Ishikawa (cell line): ENCODE results near the gene ZNF804B.

ENCODE experiments used
- CEBPB ChIP-seq: IDR thresholded peaks from 2 replicates; pipeline ENCODE4 v1.6.1; 2012
- EGR1 ChIP-seq: IDR thresholded peaks from 2 replicates; pipeline ENCODE4 v1.6.1; 2012
- EP300 ChIP-seq: IDR thresholded peaks from 2 replicates; pipeline ENCODE4 v1.6.1; 2012; ENCODE audit warnings: borderline replicate concordance
- FOXM1 ChIP-seq: IDR thresholded peaks from 2 replicates; pipeline ENCODE4 v1.6.1; 2012; ENCODE audit warnings: low read depth, borderline replicate concordance
- MAX ChIP-seq: IDR thresholded peaks from 2 replicates; pipeline ENCODE4 v1.6.1; 2012
- NFIC ChIP-seq: IDR thresholded peaks from 2 replicates; pipeline ENCODE4 v1.6.1; 2012
- RAD21 ChIP-seq: IDR thresholded peaks from 2 replicates; pipeline ENCODE4 v1.6.1; 2012; ENCODE audit warnings: low read depth
- REST ChIP-seq: IDR thresholded peaks from 2 replicates; pipeline ENCODE4 v1.6.1; 2012; ENCODE audit warnings: low read depth, mild to moderate bottlenecking
- TAF1 ChIP-seq: IDR thresholded peaks from 2 replicates; pipeline ENCODE4 v1.6.1; 2012; ENCODE audit warnings: low read depth, mild to moderate bottlenecking
- TCF12 ChIP-seq: IDR thresholded peaks from 2 replicates; pipeline ENCODE4 v1.6.1; 2012; ENCODE audit warnings: low read depth
- TEAD4 ChIP-seq: IDR thresholded peaks from 2 replicates; pipeline ENCODE4 v1.6.1; 2012
- YY1 ChIP-seq: IDR thresholded peaks from 2 replicates; pipeline ENCODE4 v1.6.1; 2012; ENCODE audit warnings: low read depth
- TF ChIP-seq, protein P1 (sequence below): IDR thresholded peaks from 2 replicates; pipeline ENCODE4 v1.6.1; 2012

DNA sequence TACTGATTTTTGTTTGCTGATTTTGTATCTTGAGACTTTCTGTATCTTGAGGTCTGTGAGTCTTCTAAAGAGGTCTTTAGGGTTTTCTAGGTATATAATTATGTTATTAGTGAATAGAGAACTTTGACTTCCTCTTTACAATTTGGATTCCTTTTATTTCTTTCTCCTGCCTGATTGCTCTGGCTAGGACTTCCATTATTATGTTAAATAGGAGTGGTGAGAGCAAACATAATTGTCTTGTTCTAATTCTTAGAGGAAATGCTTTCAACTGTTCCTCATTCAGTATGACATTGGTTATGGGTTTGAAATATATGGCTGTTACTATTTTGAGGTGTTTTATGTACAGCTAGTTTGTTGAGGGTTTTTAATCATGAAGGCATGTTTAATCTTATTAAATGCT is 344.1 kb downstream of the ZNF804B start:
- TF ChIP-seq CEBPB (no peak), TAF1 (no peak), TEAD4 (no peak), REST (no peak), EP300 (no peak), NFIC (no peak), RAD21 (no peak), TCF12 (no peak), MAX (no peak), FOXM1 (no peak), EGR1 (no peak), YY1 (no peak)
- TF ChIP-seq, protein P1, sequence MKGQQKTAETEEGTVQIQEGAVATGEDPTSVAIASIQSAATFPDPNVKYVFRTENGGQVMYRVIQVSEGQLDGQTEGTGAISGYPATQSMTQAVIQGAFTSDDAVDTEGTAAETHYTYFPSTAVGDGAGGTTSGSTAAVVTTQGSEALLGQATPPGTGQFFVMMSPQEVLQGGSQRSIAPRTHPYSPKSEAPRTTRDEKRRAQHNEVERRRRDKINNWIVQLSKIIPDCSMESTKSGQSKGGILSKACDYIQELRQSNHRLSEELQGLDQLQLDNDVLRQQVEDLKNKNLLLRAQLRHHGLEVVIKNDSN, result no peak
